Brain pericyte (primary cell): ENCODE data around the gene GOSR2.
"Not testable (repeated sequence)": the region's sequence is repeated elsewhere in the genome, so short reads cannot be mapped to it uniquely, and the experiment has no call there.

Experiments used
- DNase-seq: peaks from one replicate; pipeline ENCODE4 v3.0.0-alpha.2; 2012; ENCODE audit warnings: low read depth, low spot score

The GOSR2 gene

DNA sequence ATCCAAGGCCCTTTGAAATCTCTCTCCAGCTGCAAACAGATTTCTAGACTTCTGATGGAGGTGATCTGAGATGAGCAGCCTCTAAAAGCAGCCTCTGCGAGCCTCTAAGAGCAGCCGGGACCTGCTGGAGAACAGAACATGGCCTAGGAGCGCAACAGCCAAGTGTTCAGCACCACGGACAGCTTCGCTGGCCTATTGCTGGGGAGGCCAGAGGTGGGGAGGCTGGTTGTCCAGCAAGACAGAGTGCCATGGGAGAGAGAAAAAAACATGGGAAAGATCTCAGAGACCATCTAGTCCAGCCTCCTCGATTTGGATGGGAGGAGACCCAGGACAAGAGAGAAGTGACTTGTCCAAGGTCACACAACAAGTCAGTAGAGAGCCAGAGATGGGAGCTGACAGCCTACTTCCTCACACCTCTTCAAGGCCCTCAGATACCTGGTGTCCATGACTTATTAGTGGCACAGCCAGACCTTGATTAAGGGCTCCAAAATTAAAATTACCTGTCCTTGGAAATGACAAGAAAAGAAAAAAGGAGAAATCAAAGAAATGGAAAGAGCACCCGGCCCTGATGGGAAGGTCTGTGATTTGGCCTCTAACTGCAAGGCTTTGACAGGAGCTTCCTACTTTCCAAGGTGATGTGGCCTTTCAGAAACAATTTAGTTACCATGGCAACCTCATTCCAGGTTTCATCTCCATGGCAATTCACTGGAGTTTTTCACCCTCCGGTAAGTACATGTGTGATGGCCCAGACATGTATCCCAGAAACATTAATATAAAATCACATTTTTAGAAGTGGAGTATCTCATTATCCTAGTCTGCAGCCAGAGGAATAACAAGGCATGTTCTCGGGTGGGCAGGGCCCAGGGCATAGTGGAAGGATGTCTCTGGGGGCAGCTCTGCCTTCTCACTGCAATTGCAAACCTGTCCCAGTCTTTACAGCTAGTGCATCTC is 41.6 kb downstream of the GOSR2 start:
- no peak for DNase-seq

- no peak for DNase-seq
Measured at GRCh38 chr17:46968224-46968834, 45.4 kb downstream of the GOSR2 start.

GRCh38 chr17:46968896-46969295 is 45.9 kb downstream of the GOSR2 start:
- no peak for DNase-seq

DNA sequence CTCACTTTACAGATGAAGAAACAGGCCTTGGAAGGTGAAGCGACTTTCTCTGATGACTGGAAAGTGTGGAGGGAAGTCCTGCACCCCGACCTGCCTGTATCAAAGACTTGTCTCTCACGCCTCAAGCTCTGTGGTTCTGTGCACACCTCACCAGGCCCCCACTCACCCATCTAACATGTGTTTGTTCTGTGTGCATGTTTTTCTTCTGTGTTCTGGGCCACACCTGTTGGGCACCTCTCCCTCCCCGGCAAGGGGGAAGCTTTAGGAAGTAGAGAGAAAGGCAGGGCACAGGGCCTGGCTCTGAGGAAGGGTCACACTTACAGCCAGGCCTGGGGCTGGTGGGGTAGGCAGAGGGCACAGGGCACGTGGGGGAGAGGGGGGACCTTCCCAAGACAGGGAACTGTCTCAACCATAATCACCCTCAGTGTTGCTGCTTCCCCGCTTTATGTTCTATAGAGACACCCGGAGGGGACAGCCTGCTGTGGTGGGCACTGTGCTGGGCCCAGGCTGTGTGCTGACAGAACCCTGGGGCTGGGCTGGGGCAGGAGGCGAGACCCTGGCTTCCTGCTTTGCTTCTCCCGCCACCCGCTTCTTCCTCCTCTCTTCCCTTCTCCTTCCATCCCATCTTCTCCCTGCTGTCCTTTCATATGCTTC is 48.8 kb downstream of the GOSR2 start:
- no peak for DNase-seq

GRCh38 chr17:46972346-46972745 is 49.4 kb downstream of the GOSR2 start:
- no peak for DNase-seq

DNA sequence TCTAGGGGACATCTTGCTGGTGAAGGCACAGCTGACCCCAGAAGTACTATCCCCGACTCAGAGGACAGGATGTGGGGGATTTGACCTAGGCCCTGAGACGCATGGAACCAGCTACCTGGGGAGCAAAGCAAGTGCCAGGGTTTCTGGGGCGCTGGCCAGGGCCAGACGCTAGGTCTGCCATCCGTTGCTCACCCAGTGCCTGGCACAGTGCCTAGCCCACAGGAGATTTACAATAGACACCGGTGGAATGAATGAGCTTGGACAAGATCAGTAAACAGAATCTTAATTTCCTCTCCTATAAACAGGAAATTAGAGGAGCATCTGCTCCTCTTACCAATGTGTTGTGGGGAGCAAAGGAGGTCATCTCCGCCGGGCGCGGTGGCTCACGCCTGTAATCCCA is 51.1 kb downstream of the GOSR2 start:
- no peak for DNase-seq

GRCh38 chr17:46975287-46975686 is 52.3 kb downstream of the GOSR2 start:
- no peak for DNase-seq

DNA sequence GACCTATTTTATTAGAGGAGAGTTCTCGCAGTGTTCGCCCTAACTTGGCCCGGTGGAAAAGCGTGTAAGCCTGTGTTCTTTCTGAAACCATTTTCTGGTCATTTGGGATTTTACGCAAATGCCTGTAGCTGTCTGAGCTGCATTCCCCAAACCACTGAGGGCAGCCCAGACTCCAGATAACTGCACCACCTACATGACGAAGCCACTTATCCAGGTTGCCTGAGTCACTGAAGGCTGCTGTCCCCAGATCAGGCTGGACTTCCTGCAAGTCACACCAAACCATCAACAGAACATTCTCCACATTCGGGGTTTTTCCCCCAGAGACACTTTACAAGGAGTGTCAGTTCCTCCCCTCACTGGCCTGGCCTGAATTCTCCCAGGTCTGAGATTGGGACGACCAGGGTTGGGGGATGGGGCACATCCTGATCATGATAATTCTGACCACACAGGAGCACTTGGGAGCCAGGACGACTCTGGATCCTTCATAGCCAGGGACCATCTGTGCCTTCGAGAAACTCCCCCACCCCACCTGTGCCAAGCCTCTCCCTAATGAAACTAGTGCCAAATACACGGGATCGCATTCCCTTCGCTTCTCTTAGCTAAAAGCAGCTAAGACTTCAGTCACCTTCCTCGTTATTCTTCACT is 53.8 kb downstream of the GOSR2 start:
- DNase-seq, result no peak

DNA sequence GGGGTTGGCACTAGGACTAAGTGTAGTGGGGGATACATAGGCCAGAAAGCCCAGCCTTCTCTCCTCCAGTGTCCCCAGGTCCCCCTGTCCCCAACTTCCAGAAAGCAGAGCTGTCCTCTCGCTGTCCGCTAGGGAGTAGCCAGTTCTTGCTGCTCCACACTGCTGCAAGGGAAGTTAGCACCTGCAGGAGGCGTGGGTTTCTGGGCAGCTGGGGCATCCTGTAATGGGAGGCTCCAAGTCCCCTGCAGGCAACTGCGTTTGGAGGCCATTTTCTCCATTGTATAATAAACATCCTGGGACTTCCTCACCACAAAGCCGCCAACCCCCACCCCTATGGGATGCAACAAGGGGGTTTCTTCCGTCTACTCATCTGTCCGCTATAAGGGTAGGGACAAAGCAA is 54.4 kb downstream of the GOSR2 start:
- no peak for DNase-seq

DNA sequence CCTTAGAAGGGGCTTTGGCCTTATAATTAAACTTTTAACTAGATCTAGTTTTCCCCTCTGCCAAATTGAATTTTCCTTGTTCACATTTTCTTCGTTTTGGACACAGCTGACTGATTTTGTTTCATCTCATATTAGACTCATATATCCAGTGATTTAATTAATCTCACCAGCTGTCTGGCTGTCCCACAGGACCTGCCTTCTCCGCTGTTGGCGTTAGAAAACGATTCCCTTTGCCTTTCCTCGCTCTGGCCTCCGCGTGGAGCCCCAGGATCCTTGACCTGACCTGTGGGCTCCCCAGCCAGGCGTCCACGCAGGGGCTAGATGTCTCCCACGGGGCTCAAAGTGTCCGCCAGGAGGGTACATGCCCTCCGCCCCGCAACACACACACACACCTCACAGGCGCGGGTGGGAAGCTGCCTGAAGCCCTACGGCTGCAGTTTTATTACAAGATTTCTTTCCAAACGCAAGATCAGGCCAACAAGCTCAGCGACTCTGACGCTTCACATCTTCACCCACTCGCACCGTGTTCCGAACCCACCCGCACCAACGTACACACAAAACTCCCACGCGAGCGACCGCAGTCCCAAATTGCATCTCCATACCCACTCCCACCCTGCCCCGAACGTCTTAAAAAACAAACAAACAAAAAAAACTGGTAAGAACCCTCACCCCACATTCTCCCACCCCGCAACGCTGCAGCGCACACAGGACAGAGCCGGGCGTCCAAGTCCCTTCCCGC is 55.0 kb downstream of the GOSR2 start:
- DNase-seq, result no peak

- DNase-seq, result no peak
Measured at GRCh38 chr17:46978489-46979146, 55.7 kb downstream of the GOSR2 start.

DNA sequence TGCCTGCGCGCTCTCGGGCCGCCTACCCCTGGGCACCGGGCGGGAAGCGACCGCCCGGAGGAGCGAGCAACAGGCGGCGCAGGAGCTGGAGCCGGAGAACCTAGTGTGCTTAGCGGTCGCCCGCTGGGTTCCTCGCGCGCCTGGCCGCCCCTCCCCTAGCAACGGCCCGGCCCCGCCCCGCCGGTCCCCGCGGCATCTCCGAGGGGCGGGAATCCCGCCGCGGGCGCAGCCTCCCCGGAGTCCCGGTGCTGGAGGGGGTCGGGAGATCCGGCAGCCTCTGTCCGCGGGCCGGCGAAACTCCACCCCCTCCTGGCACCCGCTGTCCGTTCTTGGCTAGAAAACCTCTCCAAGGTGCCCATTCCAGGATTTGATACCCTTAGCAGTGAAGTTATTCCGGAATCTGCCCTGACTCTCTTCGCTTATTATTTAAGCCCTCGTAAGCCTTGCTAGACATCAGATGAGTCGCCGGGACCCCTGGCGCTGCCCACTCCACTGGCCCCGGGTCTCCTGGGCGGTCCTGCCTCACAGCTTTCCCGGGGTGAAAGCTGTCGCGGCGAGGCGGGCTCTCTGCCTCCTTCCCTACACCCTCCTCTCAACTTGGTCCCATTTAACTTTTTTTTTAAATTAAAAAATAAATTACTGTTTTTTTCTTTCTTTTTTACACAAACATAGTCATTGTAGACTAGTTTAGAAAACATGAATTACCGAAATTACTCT is 56.3 kb downstream of the GOSR2 start, which contains the start of gene RPRML:
RPRML (minus strand) TSS at position 107 of the 717 bp plus-strand sequence. CDS start 246 bp downstream, outside the sequence.
- DNase-seq, result no peak

- no peak for DNase-seq
Measured at GRCh38 chr17:46982577-46982976, 59.6 kb downstream of the GOSR2 start.

- no peak for DNase-seq
Measured at GRCh38 chr17:46983782-46984181, 60.8 kb downstream of the GOSR2 start.

DNA sequence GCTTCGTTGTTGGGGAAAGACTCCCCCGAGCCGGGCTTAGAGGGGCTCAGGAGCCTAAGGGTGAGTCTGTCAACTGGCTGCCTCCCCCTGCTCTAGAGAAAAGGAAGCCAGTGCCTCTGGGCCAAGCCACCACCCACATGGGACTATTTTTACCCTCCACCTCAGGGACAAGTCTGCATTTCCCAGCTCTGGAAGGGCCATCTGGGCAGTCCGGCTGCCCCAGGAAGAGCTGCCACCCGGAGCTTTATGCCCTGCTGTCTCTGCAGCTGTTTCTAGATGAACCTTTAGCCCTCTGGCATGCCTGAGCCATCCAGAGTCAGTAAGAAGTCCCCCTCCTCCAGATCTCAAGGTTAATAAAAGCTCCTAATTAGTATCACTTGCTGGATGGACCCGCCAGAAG is 61.4 kb downstream of the GOSR2 start:
- no peak for DNase-seq

DNA sequence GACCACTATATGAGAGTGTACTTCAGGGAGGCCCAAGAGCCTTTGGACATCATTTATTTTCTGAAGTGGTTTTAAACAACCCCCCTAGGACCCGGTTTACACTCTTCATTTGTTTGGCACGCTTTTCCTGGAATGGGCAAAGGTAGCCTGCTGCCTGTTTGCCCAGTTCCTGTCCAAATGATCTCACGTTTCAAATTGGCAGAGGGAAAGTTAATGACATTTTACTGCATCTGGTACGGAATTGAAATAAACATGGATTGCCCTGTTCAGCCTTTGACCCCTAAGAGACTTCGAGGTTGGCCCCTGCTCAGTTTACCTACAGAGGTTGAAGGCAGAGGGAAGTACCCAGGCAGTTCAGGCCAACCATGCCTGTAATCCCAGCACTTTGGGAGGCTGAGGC is 61.9 kb downstream of the GOSR2 start:
- no peak for DNase-seq

DNA sequence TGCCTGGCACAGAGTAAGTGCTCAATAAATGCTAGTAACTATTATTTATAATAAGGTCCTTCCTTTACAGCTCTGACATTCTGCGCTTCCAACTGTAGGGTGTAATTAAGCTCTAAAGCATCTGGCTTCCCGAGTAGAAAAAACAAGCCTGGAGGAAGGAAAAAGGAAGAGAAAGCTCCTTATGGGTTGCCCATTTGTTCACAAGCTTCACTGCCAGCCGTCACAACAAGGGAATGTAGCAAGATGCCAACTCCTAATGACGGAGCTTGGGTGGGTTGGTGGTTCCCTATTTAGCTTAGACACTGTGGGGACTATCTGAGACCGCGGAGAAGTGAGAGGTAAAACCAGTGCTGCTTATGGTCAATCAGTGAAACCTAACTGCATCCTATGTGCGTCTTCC is 63.4 kb downstream of the GOSR2 start:
- DNase-seq, result no peak

- DNase-seq, result not testable (repeated sequence)
Measured at GRCh38 chr17:46987927-46988326, 65.0 kb downstream of the GOSR2 start.

DNA sequence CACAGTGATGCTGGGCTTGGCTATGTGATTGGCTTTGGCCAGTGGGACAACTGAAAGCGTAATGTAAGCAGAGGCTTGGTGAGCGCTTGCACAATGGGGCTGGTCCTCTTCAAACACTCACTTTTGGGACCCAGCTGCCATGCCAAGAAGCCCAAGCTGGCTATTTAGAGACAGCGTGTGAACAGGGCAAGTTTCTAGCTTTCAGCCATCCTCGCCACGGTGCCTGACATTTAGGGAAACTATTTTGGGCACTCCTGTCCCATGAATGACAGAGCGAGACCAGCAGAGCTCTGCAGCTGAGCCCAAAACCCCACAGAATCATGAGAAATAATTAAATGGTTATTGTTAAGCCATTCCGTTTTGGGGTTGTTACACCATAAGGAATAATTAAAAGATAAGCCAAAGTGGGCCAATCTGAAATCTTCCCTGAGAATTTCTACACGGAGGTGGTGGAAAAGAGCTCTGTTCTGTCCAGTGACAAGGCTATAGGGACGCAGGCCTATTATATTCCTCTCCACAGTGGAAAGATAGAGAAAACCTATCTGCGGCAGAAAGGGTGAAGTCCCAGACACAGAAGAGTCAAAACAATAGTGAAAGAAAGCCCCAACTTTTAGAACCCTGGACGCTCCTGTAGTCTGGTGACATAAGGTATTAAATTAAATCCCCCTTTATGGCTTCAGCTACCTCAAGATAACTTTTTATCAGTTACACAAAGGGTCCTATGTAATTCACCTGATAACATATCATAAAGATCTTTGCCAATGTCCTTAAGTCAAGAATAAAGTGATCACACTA is 66.9 kb downstream of the GOSR2 start:
- no peak for DNase-seq
